A549 (cell line): ENCODE data around the gene RAD51B.

ENCODE experiments used
- CBX2 ChIP-seq: fragments of 200-600 bp; sonication (generic); IDR thresholded peaks from 2 replicates; pipeline ENCODE4 v1.6.1; 2016; ENCODE audit warnings: low read depth, mild to moderate bottlenecking, borderline replicate concordance
- CTCF ChIP-seq: fragments of >200 bp; sonication (Bioruptor Twin); formaldehyde crosslinking; IDR thresholded peaks from 3 replicates; pipeline ENCODE4 v1.5.1; 2016
- NFE2L2 ChIP-seq: fragments of 150-350 bp; conservative IDR thresholded peaks from 2 replicates; pipeline ENCODE4 v1.6.1; 2014; ENCODE audit warnings: low read length
- POLR2A ChIP-seq: IDR thresholded peaks from 2 replicates; pipeline ENCODE4 v1.6.1; 2012; ENCODE audit warnings: mild to moderate bottlenecking, low read length
- REST ChIP-seq: fragments of 200-600 bp; sonication (generic); IDR thresholded peaks from 2 replicates; pipeline ENCODE4 v1.6.1; 2016; ENCODE audit warnings: antibody characterized with exemption, mild to moderate bottlenecking, moderate library complexity

- TF ChIP-seq CTCF (no peak), CBX2 (no peak), REST (no peak), POLR2A (no peak), NFE2L2 (no peak)
These were observed 596.6 kb downstream of the RAD51B start for GRCh38 chr14:68416171-68416570.
